HUDEP-2 (cell line): ENCODE measurements around the gene NHEJ1.
A peak's percentile ranks its signal among the peaks of the same experiment; 100 is the strongest.

Source experiments
- DNase-seq, 76 experiments: peaks; one replicate each; lab custom pipeline; 2025; ENCODE audit not compliant: unreplicated experiment in 76 of 76; lab: John Stamatoyannopoulos, UW

The NHEJ1 gene

GRCh38 chr2:219168932-219169331, 8.3 kb upstream of the NHEJ1 start:
- no peak for DNase-seq

- peak in 50 of 76 experiments; percentile 3 to 77 (median 32) for DNase-seq
Observed at GRCh38 chr2:219168526-219168925, 7.9 kb upstream of the NHEJ1 start.

- DNase-seq = no peak
Observed at GRCh38 chr2:219167997-219168396, 7.4 kb upstream of the NHEJ1 start.

- peak in 1 of 76 experiments; percentile 2 for DNase-seq
Observed at GRCh38 chr2:219165058-219165911, 4.7 kb upstream of the NHEJ1 start.

GRCh38 chr2:219163156-219163555, 2.5 kb upstream of the NHEJ1 start:
- no peak for DNase-seq

- no peak for DNase-seq
Observed at GRCh38 chr2:219161097-219161496, 482 bp upstream of the NHEJ1 start.

- DNase-seq = peak in 1 of 76 experiments; percentile 30
Observed at GRCh38 chr2:219159771-219160185, 837 bp downstream of the NHEJ1 start.

GRCh38 chr2:219158586-219158985, 2.0 kb downstream of the NHEJ1 start:
- no peak for DNase-seq

GRCh38 chr2:219158025-219158424, 2.6 kb downstream of the NHEJ1 start:
- peak in 2 of 76 experiments; percentile 1 to 2 for DNase-seq

- DNase-seq = no peak
Observed at GRCh38 chr2:219157396-219157795, 3.2 kb downstream of the NHEJ1 start.

GRCh38 chr2:219155054-219155644, 5.5 kb downstream of the NHEJ1 start:
- DNase-seq = peak in 43 of 76 experiments; percentile 3 to 75 (median 56)

- peak in 4 of 76 experiments; percentile 3 to 24 (median 11) for DNase-seq
Observed at GRCh38 chr2:219149667-219150066, 10.9 kb downstream of the NHEJ1 start.

- peak in 2 of 76 experiments; percentile 1 to 2 for DNase-seq
Observed at GRCh38 chr2:219142329-219142728, 18.3 kb downstream of the NHEJ1 start.

GRCh38 chr2:219140722-219141121, 19.9 kb downstream of the NHEJ1 start:
- no peak for DNase-seq

- DNase-seq = no peak
Observed at GRCh38 chr2:219133976-219134375, 26.6 kb downstream of the NHEJ1 start.

- no peak for DNase-seq
Observed at GRCh38 chr2:219131744-219132143, 28.9 kb downstream of the NHEJ1 start.

- no peak for DNase-seq
Observed at GRCh38 chr2:219131327-219131726, 29.3 kb downstream of the NHEJ1 start.

GRCh38 chr2:219129589-219129988, 31.0 kb downstream of the NHEJ1 start:
- DNase-seq = no peak

- DNase-seq = no peak
Observed at GRCh38 chr2:219128396-219128795, 32.2 kb downstream of the NHEJ1 start.

GRCh38 chr2:219127037-219127635, 33.5 kb downstream of the NHEJ1 start:
- no peak for DNase-seq

GRCh38 chr2:219126555-219126954, 34.1 kb downstream of the NHEJ1 start:
- no peak for DNase-seq

- no peak for DNase-seq
Observed at GRCh38 chr2:219125886-219126270, 34.7 kb downstream of the NHEJ1 start.
